MM.1S (cell line): ENCODE data around the gene STK10.

Source experiments
- DNase-seq: peaks from one replicate; pipeline ENCODE4 v3.0.0-alpha.2; 2015
- H2AFZ ChIP-seq: fragments of 300-600 bp; sonication (generic); 2 replicates; pipeline ENCODE4 v1.6.0; 2016; ENCODE audit warnings: antibody characterized with exemption, low read length
- H3F3A ChIP-seq: fragments of 300-600 bp; sonication (generic); 2 replicates; pipeline ENCODE4 v1.6.1; 2016; ENCODE audit warnings: mild to moderate bottlenecking, antibody characterized with exemption, low read length, moderate library complexity, mixed read lengths; ENCODE audit not compliant: insufficient read depth
- H3K27ac ChIP-seq: fragments of 300-600 bp; sonication (generic); 2 replicates; pipeline ENCODE4 v1.5.1; 2016; ENCODE audit warnings: mild to moderate bottlenecking, low read length
- H3K27me3 ChIP-seq: fragments of 300-600 bp; sonication (generic); replicated peaks from 2 replicates; pipeline ENCODE4 v1.6.0; 2016; ENCODE audit warnings: low read length; ENCODE audit not compliant: insufficient read depth
- H3K36me3 ChIP-seq: fragments of 300-600 bp; sonication (generic); replicated peaks from 2 replicates; pipeline ENCODE4 v1.6.1; 2016; ENCODE audit warnings: mild to moderate bottlenecking, low read length, mixed read lengths; ENCODE audit not compliant: insufficient read depth
- H3K4me1 ChIP-seq: fragments of 300-600 bp; sonication (generic); 2 replicates; pipeline ENCODE4 v1.6.1; 2016; ENCODE audit warnings: low read length, mixed read lengths
- H3K4me2 ChIP-seq: fragments of 300-600 bp; sonication (generic); 2 replicates; pipeline ENCODE4 v1.6.0; 2016; ENCODE audit warnings: low read depth, low read length
- H3K4me3 ChIP-seq: fragments of 300-600 bp; sonication (generic); 2 replicates; pipeline ENCODE4 v1.5.1; 2016; ENCODE audit warnings: low read length, mixed read lengths
- H3K79me2 ChIP-seq: fragments of 300-600 bp; sonication (generic); 2 replicates; pipeline ENCODE4 v1.6.1; 2016; ENCODE audit warnings: mixed run types, low read length, mixed read lengths
- H3K9ac ChIP-seq: fragments of 300-600 bp; sonication (generic); 2 replicates; pipeline ENCODE4 v1.6.1; 2016; ENCODE audit warnings: low read length, mixed read lengths
- H3K9me2 ChIP-seq: fragments of 300-600 bp; sonication (generic); replicated peaks from 2 replicates; pipeline ENCODE4 v1.6.1; 2016; ENCODE audit warnings: mild to moderate bottlenecking, low read length, mixed read lengths; ENCODE audit not compliant: insufficient read depth
- H3K9me3 ChIP-seq: fragments of 300-600 bp; sonication (generic); replicated peaks from 2 replicates; pipeline ENCODE4 v1.6.1; 2016; ENCODE audit warnings: mild to moderate bottlenecking, low read length, mixed read lengths; ENCODE audit not compliant: insufficient read depth
- H4K20me1 ChIP-seq: fragments of 300-600 bp; sonication (generic); 2 replicates; pipeline ENCODE4 v1.6.1; 2016; ENCODE audit warnings: mild to moderate bottlenecking, low read length, moderate library complexity, mixed read lengths; ENCODE audit not compliant: insufficient read depth
- EZH2 ChIP-seq: fragments of 300-600 bp; sonication (generic); optimal IDR thresholded peaks from 2 replicates; pipeline ENCODE3; 2017; ENCODE audit warnings: low read depth, mild to moderate bottlenecking, antibody characterized with exemption, low read length, mixed read lengths
- EZH2phosphoT487 ChIP-seq: fragments of 300-600 bp; sonication (generic); IDR thresholded peaks from 2 replicates; pipeline ENCODE4 v1.6.1; 2018; ENCODE audit warnings: antibody characterized with exemption, low read length
- TF ChIP-seq, protein P1 (sequence below): fragments of 300-600 bp; sonication (generic); IDR thresholded peaks from 2 replicates; pipeline ENCODE4 v1.5.1; 2016; ENCODE audit warnings: antibody characterized with exemption, low read length, mixed read lengths

The STK10 gene

DNA sequence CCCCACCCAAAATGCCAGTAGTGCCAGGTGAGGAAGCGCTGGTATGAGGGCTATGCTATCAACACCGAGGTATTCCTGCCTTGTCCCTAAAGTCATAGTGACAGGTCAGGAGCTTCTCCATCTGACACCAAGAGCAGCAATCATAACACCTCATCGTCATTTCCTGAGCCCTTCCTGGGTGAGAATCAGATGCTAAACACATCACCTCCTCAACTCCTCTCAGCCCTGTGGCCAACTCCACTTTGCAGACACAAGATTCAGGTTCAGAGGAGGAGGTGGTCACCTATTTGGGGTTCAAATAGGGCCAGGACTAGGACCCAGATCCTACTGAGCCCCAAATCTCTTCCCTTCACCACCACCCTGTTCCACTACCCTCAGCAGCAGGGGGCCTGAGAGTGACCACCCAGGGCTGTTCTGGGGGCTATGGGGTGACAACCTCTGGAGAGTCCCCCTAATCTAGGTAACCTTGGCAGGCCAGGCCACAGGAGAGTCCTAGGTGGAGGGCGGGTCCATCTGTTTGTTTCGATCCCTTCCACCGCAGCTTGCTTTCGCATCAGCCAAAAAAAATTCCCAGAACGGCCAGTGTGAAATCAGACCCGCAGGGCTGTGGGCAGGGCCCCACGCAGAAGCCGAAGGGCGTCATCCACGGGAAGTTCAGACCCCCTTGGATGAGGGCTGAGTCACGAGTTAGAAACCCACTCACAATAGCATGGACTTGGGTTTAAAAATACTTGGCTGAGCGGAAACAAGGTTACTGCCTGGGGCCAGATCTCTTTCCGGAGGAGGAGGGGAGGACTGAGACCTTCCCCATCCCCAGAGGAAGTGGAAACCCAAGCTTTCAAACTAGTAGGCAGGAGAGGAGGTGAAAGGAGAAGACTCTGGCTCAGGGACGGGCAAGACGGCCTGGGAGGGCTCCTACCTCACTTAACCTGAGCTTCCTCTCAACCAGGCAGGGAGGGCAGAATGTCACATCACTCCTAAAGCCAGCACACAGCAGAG is 8.7 kb downstream of the STK10 start:
- Histone ChIP-seq H3K79me2 (peaks cover 92% of the 10 kb centered on the region), H3F3A (peaks cover 44% of the 10 kb centered on the region), H3K27me3 (no peaks in the 10 kb centered on the region), H3K27ac (peak overlapping the region; percentile 96), H3K9me2 (no peaks in the 10 kb centered on the region), H4K20me1 (no peaks in the 10 kb centered on the region), H3K4me1 (peaks cover 45% of the 10 kb centered on the region), H3K9ac (peak overlapping the region; percentile 70), H3K4me2 (peak overlapping the region; percentile 74), H3K36me3 (no peaks in the 10 kb centered on the region), H3K9me3 (no peaks in the 10 kb centered on the region), H2AFZ (no peak overlapping the region), H3K4me3 (peak overlapping the region; percentile 43)
- TF ChIP-seq, protein P1, sequence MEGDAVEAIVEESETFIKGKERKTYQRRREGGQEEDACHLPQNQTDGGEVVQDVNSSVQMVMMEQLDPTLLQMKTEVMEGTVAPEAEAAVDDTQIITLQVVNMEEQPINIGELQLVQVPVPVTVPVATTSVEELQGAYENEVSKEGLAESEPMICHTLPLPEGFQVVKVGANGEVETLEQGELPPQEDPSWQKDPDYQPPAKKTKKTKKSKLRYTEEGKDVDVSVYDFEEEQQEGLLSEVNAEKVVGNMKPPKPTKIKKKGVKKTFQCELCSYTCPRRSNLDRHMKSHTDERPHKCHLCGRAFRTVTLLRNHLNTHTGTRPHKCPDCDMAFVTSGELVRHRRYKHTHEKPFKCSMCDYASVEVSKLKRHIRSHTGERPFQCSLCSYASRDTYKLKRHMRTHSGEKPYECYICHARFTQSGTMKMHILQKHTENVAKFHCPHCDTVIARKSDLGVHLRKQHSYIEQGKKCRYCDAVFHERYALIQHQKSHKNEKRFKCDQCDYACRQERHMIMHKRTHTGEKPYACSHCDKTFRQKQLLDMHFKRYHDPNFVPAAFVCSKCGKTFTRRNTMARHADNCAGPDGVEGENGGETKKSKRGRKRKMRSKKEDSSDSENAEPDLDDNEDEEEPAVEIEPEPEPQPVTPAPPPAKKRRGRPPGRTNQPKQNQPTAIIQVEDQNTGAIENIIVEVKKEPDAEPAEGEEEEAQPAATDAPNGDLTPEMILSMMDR, result no peak
- TF ChIP-seq EZH2phosphoT487 (no peak), EZH2 (no peak)
- DNase-seq, result peak; percentile 73

DNA sequence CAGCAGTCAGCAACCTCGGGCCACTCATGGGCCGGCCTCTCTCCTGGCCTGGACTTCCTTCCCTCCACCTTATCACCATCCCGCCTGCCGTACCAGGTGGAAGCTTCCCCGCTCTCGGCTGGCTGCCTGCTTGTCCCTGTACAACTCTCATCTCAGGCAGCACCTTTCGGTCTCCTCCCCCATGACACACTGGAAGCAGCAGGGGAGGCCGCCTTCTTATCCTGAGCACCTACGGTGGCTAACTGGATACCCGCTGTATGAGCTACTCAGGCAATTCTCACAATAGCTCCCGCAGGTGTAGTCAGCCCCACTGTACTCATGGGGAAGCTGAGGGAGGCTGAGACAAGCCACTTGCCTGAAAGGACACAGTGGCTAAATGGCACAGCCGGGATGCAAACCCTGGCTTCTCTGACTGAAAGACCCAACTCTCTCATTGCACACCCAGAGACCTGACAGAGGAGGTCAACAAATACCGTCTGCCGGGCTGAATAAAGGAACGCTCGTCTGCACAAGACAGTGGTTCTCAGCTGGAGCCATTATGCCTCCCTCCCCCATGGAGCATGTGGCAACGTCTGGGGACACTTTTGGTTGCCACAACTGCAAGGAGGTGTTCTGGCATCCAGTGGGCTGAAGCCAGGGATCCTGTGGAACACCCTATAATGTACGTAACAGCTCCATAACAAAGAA is 9.6 kb downstream of the STK10 start:
- Histone ChIP-seq H3K27ac (peak overlapping the region; percentile 96), H3K4me3 (peak overlapping the region; percentile 43; the same call in 1 of the 2 replicates), H3K9me2 (no peaks in the 10 kb centered on the region), H3K4me2 (peak overlapping the region; percentile 74), H3K4me1 (peaks cover 41% of the 10 kb centered on the region), H3F3A (peaks cover 44% of the 10 kb centered on the region), H4K20me1 (no peaks in the 10 kb centered on the region), H3K36me3 (no peaks in the 10 kb centered on the region), H3K9ac (peak overlapping the region; percentile 70), H3K9me3 (no peaks in the 10 kb centered on the region), H3K79me2 (peaks cover 92% of the 10 kb centered on the region), H2AFZ (no peak overlapping the region), H3K27me3 (no peaks in the 10 kb centered on the region)
- DNase-seq, result peak; percentile 54
- no peak for TF ChIP-seq EZH2
- TF ChIP-seq, protein P1, result no peak
- TF ChIP-seq EZH2phosphoT487, result no peak

DNA sequence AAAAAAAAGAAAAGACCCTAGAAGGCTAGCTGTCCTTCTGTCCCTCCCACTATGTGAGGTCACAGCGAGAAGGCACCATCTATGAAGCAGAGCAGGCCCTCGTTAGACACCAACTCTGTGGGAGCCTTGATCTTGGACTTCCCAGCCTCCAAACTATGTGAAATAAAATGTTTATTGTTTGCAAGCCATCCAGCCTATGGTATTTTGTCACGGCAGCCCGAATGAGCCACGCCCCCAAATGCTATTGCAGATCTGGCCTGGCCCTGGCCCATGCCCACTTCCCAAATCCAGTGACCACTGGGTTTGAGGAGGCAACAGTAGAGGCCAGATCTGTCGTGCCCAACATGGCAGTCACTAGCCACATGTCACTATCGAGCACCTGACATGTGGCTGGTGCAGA is 10.8 kb downstream of the STK10 start:
- Histone ChIP-seq H3K9me3 (no peaks in the 10 kb centered on the region), H3F3A (peaks cover 44% of the 10 kb centered on the region), H4K20me1 (no peaks in the 10 kb centered on the region), H3K9me2 (no peaks in the 10 kb centered on the region), H3K4me3 (no peak overlapping the region), H3K4me2 (no peak overlapping the region), H3K79me2 (peaks cover 91% of the 10 kb centered on the region), H3K4me1 (peaks cover 41% of the 10 kb centered on the region), H3K27me3 (no peaks in the 10 kb centered on the region), H3K27ac (peak overlapping the region; percentile 2; the same call in 1 of the 2 replicates), H3K36me3 (no peaks in the 10 kb centered on the region), H2AFZ (no peak overlapping the region), H3K9ac (no peak overlapping the region)
- no peak for DNase-seq
- TF ChIP-seq EZH2phosphoT487 (no peak), EZH2 (no peak)
- TF ChIP-seq, protein P1, result no peak
